Endothelial cell of umbilical vein (primary cell): ENCODE measurements around the gene NR0B1. TPM values are rescaled to one million over a fixed set of nuclear protein-coding genes. Genes with fewer than 3 reads are reported as not detected.

Experiments used
- BruUV-seq: library from RNA; stranded (reverse); fragments of 400-500 nt; replicated peaks from 2 replicates; lab custom pipeline; 2021; lab: Mats Ljungman, UMichigan
- CTCF ChIA-PET: fragments of 300-600, 350-600 bp; sonication (Branson Sonifier 250); formaldehyde crosslinking; loops from one replicate; lab custom pipeline; 2021; ENCODE audit warnings: antibody characterized with exemption, inconsistent platforms; lab: Charles Lee
- POLR2A ChIA-PET: fragments of 300-600, 350-600 bp; sonication (Branson Sonifier 250); formaldehyde crosslinking; loops from one replicate; lab custom pipeline; 2021; ENCODE audit warnings: antibody characterized with exemption, inconsistent platforms; lab: Charles Lee
- DNase-seq: peaks from one replicate; pipeline ENCODE4 v3.0.0-alpha.2; 2011; ENCODE audit warnings: low read depth, low spot score
- FAIRE-seq: peaks from 2 replicates; lab custom pipeline; 2011; peaks lifted over from hg19 to GRCh38; lab: Jason Lieb, UNC
- H2AFZ ChIP-seq: 2 replicates; pipeline ENCODE4 v1.6.0; 2012; ENCODE audit warnings: low read depth, low read length, control low read depth, inconsistent platforms
- H3K27ac ChIP-seq: 2 replicates; pipeline ENCODE4 v1.5.1; 2011; ENCODE audit warnings: low read depth, mild to moderate bottlenecking, control low read depth, low read length, moderate library complexity; ENCODE audit not compliant: insufficient read depth
- H3K27me3 ChIP-seq, 2 experiments: 2 replicates each; pipeline versions ENCODE4 v1.6.0 to v1.6.1; 2011; ENCODE audit warnings: low read length in 2 of 2, mixed read lengths in 1 of 2; ENCODE audit not compliant: control insufficient read depth in 2 of 2, insufficient read depth in 2 of 2
- H3K36me3 ChIP-seq, 2 experiments: 2 replicates in 1 of 2; 3 replicates in 1 of 2; pipeline ENCODE4 v1.5.1; 2011; ENCODE audit warnings: low read length in 2 of 2, mild to moderate bottlenecking in 1 of 2, moderate library complexity in 1 of 2; ENCODE audit not compliant: control insufficient read depth in 2 of 2, insufficient read depth in 2 of 2; ENCODE audit errors: extremely low read depth in 1 of 2
- H3K4me1 ChIP-seq: 3 replicates; pipeline ENCODE4 v1.5.1; 2011; ENCODE audit warnings: mild to moderate bottlenecking, low read length; ENCODE audit not compliant: control insufficient read depth, insufficient read depth; ENCODE audit errors: extremely low read depth
- H3K4me2 ChIP-seq: 2 replicates; pipeline ENCODE4 v1.6.1; 2011; ENCODE audit warnings: low read length, control low read depth, mixed read lengths; ENCODE audit not compliant: insufficient read depth
- H3K4me3 ChIP-seq, 3 experiments: fragments of 200-600 bp in 1 of 3; sonication (generic), shearing (Covaris generic) in 1 of 3; replicated peaks in 1 of 3; 2 replicates each; pipeline ENCODE4 v1.5.1; 2011 to 2016; ENCODE audit warnings: control low read depth in 3 of 3, low read length in 3 of 3, mild to moderate bottlenecking in 2 of 3, inconsistent platforms in 1 of 3, low read depth in 1 of 3, moderate library complexity in 1 of 3; ENCODE audit not compliant: insufficient read depth in 1 of 3
- H3K79me2 ChIP-seq: 2 replicates; pipeline ENCODE4 v1.6.0; 2012; ENCODE audit warnings: low read length, inconsistent platforms; ENCODE audit not compliant: control insufficient read depth, insufficient read depth
- H3K9ac ChIP-seq: replicated peaks from 2 replicates; pipeline ENCODE3; 2011; ENCODE audit warnings: low read length, control low read depth; ENCODE audit not compliant: insufficient read depth; ENCODE audit errors: extremely low read depth
- H3K9me1 ChIP-seq: replicated peaks from 3 replicates; pipeline ENCODE4 v1.6.0; 2011; ENCODE audit warnings: mild to moderate bottlenecking, low read length; ENCODE audit not compliant: control insufficient read depth, insufficient read depth; ENCODE audit errors: extremely low read depth
- H3K9me3 ChIP-seq: replicated peaks from 2 replicates; pipeline ENCODE4 v1.5.1; 2012; ENCODE audit warnings: low read length, inconsistent platforms; ENCODE audit not compliant: control insufficient read depth, insufficient read depth
- H4K20me1 ChIP-seq: replicated peaks from 2 replicates; pipeline ENCODE3; 2011; ENCODE audit warnings: mild to moderate bottlenecking, low read length; ENCODE audit not compliant: control insufficient read depth, insufficient read depth; ENCODE audit errors: extremely low read depth
- EZH2 ChIP-seq: IDR thresholded peaks from 2 replicates; pipeline ENCODE4 v1.6.1; 2012; ENCODE audit warnings: borderline replicate concordance, low read depth, mild to moderate bottlenecking, moderate library complexity, low read length, inconsistent platforms; ENCODE audit not compliant: severe bottlenecking
- FOS ChIP-seq: IDR thresholded peaks from 2 replicates; pipeline ENCODE4 v1.6.1; 2011; ENCODE audit warnings: mild to moderate bottlenecking, low read length, moderate library complexity, borderline replicate concordance; ENCODE audit not compliant: insufficient read depth
- GATA2 ChIP-seq: IDR thresholded peaks from 2 replicates; pipeline ENCODE4 v1.7.0; 2011; ENCODE audit warnings: low read depth, mild to moderate bottlenecking, moderate library complexity, mixed read lengths, low read length; ENCODE audit not compliant: insufficient read length, insufficient read depth
- JUN ChIP-seq: IDR thresholded peaks from 2 replicates; pipeline ENCODE4 v1.6.1; 2011; ENCODE audit warnings: borderline replicate concordance, low read depth; ENCODE audit not compliant: insufficient read length, insufficient read depth
- MAX ChIP-seq: IDR thresholded peaks from 2 replicates; pipeline ENCODE4 v1.6.1; 2011; ENCODE audit not compliant: insufficient read depth, insufficient read length
- MYC ChIP-seq: IDR thresholded peaks from one replicate; pipeline ENCODE4 v1.6.1; 2011; ENCODE audit warnings: mild to moderate bottlenecking, low read depth, low read length
- POLR2A ChIP-seq: IDR thresholded peaks from 2 replicates; pipeline ENCODE4 v1.6.1; 2012; ENCODE audit warnings: low read depth, mild to moderate bottlenecking, control low read depth, low read length
- POLR2AphosphoS5 ChIP-seq: IDR thresholded peaks from 2 replicates; pipeline ENCODE4 v1.6.1; 2012; ENCODE audit warnings: low read depth, mild to moderate bottlenecking, control low read depth, low read length, moderate library complexity; ENCODE audit not compliant: insufficient read depth
- dilution Hi-C: fragments of 300-500 bp; cut with MboI; formaldehyde crosslinking; loops from one replicate; pipeline ENCODE4 v1.15.0; 2019; ENCODE audit warnings: low sequenced_read_pairs; ENCODE audit not compliant: extremely low pct_ligation_motif_present
- intact Hi-C: fragments of 100-400 bp; cut with micrococcal nuclease; formaldehyde crosslinking; loops from one replicate; pipeline ENCODE4 v1.10.0; 2022
- polyA plus RNA-seq, 4 experiments: library from polyadenylated mRNA; depleted of rRNA in 3 of 4; stranded (reverse) in 3 of 4; unstranded in 1 of 4; fragments of >200 nt; gene quantifications; 2 replicates each; pipeline versions ENCODE4 v1.2.1 to v1.2.3, GENCODE V29; 2011 to 2012; ENCODE audit warnings: missing spikeins in 1 of 4
- total RNA-seq: library from RNA; stranded (reverse); gene quantifications from 2 replicates; pipeline ENCODE4 v1.2.3, GENCODE V29; 2021
- TF ChIP-seq, protein P1 (sequence below), 2 donors: IDR thresholded peaks; 1 replicate in 1 of 2; 2 replicates in 1 of 2; pipeline ENCODE4 v1.5.1; 2011; ENCODE audit warnings: low read length in 2 of 2, mild to moderate bottlenecking in 2 of 2, moderate library complexity in 2 of 2, control low read depth in 1 of 2, inconsistent platforms in 1 of 2, low read depth in 1 of 2; ENCODE audit not compliant: insufficient read depth in 1 of 2; ENCODE audit errors: extremely low read depth in 1 of 2

Gene NR0B1
- total and polyA plus RNA-seq, 2 donors (not counting 3 experiments of a cell fraction or from before 2014, with no cell fraction given): not detected

GRCh38 chrX:30343206-30343605 is 34.0 kb upstream of the NR0B1 start:
- FAIRE-seq (no peak), DNase-seq (no peak)
- Histone ChIP-seq H3K27ac (no peak overlapping the region), H3K4me1 (no peaks in the 10 kb centered on the region), H3K9ac (no peak overlapping the region), H3K4me3 (no peak overlapping the region), H2AFZ (no peak overlapping the region), H3K9me3 (no peaks in the 10 kb centered on the region), H4K20me1 (no peaks in the 10 kb centered on the region), H3K36me3 (no peaks in the 10 kb centered on the region), H3K4me2 (no peak overlapping the region), H3K27me3 (no peaks in the 10 kb centered on the region), H3K9me1 (no peaks in the 10 kb centered on the region), H3K79me2 (no peaks in the 10 kb centered on the region)
- ChIA-PET POLR2A (no interaction called here), CTCF (no interaction called here)
- no TSS peak for BruUV-seq
- no peak for TF ChIP-seq POLR2AphosphoS5
- TF ChIP-seq GATA2: no peak
- TF ChIP-seq MAX: no peak
- no peak for TF ChIP-seq POLR2A
- no peak for TF ChIP-seq EZH2
- no peak for TF ChIP-seq MYC
- TF ChIP-seq, protein P1, sequence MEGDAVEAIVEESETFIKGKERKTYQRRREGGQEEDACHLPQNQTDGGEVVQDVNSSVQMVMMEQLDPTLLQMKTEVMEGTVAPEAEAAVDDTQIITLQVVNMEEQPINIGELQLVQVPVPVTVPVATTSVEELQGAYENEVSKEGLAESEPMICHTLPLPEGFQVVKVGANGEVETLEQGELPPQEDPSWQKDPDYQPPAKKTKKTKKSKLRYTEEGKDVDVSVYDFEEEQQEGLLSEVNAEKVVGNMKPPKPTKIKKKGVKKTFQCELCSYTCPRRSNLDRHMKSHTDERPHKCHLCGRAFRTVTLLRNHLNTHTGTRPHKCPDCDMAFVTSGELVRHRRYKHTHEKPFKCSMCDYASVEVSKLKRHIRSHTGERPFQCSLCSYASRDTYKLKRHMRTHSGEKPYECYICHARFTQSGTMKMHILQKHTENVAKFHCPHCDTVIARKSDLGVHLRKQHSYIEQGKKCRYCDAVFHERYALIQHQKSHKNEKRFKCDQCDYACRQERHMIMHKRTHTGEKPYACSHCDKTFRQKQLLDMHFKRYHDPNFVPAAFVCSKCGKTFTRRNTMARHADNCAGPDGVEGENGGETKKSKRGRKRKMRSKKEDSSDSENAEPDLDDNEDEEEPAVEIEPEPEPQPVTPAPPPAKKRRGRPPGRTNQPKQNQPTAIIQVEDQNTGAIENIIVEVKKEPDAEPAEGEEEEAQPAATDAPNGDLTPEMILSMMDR (IDR thresholded peaks at IDR 0.05; ENCODE audit: extremely low read depth in 1 of 2, insufficient read depth in 1 of 2, low read depth in 1 of 2, low read length in 2 of 2): no peak
- TF ChIP-seq FOS: no peak
- no peak for TF ChIP-seq JUN
- dilution Hi-C loops: no loop called here
- intact Hi-C loops: no loop called here
